T-helper 1 cell (primary cell): ENCODE results near the gene PKD1L1.

Experiments
- DNase-seq, 5 donors: peaks; one replicate each; pipeline ENCODE4 v3.0.0-alpha.2; 2012 to 2020

Gene PKD1L1

GRCh38 chr7:47897831-47898230, 50.4 kb downstream of the PKD1L1 start:
- no peak for DNase-seq

DNA sequence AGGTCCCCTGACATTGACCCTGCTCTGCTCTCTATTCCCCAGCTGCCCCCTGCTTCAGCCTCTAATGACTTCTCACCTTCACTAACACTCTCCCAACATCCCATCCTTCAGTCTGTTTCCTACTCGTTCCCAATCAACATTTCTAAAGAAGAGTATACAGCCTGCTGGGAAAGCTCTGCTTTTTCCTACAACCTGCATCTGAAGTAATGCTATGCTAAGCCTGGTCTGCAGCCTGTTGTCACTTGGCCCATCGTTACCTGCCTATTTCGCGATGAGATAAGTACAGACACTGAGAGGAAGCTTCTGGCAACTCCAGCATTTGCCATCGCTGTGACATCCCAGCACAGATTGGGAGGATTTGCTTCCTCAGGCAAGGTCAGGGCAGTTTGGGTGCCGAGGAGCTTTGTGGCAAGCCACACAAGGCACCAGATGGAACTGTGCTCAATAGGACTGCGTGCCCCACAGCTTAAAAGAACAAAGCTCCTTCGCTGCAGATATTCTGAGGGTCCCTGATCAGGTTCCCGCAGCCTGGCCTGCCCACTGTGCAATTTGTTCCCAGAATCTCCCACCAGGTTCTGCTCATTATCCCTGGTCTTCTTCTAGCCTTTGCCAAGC, 51.4 kb downstream of the PKD1L1 start:
- DNase-seq = no peak

DNA sequence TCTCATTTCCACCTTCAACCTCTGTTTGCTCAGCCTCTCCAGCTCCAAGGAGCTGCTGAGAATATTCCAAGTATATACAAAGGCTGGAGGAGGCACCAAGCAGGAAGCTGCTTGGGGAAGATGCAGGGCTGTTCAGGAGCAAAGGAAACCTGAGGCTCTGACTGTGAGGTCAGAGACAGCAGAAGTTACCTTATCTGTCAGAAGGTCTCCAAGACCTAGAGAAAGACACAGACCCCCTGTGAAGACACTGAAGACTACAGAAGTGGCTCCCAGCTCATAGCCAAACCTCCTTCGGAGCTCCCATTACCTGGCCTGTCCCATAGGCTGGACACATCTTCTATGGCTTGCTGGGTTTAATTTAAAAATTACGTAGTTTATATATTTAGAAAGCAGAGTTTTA, 53.2 kb downstream of the PKD1L1 start:
- DNase-seq = no peak

DNA sequence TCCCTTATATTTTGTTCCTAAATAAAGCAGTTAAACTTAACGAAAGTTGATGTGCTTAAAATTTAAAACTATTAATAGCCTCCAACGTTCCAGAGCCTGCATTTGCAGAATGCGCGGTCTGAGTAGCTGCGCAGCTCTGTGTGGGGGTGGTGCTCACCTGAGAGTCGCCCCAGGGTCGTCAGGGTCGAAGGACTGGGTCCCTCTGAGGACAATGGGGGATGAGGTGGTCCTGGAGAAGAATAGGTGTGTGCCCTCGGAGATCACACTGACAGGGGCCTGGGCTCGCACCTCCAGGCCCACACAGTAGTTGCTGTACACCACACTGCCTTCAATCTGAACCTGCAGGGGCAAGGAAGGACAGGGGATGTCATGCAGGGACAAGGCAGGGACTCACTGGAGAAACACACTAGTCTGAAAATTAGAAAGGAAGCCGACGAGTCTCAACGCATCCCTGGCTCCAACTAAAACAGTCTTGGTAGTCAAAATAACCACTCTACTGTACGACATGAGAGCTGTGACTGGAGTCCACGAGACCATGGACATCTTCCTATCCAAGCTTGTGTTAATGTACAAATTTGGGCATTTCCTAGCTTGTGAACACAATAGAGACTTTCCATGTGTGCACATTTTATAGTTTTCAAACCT, 54.4 kb downstream of the PKD1L1 start:
- no peak for DNase-seq

- no peak for DNase-seq
Observed at GRCh38 chr7:47893238-47893637, 55.0 kb downstream of the PKD1L1 start.

DNA sequence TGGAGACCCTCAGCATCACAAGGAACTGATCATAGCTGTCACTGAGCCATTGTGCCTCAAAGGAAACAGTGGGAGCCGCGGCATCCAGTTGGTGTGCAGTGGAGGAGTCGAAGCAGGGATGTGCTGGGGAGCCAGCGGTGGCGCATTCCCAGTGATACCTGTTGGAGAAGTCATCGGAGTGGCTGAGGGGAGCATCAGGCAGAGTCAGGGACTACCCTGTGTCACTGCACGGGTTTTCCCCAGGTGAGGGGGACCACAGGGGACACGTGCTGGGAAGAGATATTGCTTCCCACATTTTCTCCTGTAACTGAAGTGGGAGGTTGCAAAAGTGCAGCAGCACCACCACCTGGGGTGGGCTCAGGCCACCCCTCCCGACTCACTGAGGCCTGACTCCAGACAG, 57.7 kb downstream of the PKD1L1 start:
- no peak for DNase-seq

DNA sequence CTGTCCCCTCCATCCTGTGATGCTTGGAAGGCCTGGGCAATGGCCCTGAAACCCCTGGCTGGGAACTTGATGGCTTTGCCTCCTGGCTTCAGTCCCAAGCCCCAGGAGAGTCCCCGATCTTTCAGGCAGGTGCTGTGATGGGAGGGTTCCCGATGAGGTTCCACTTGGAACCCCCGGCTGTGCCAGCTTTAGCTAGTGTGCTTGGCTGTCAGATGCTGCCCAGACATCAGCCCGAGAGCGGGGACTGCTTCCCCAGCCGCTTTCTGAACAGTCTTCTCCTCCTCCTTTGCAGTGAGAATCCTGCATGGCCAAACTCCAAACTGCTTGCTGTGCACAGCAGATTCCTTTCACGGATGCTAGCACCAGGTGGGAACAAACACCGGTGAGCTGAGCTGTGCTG, 58.1 kb downstream of the PKD1L1 start:
- DNase-seq = no peak

- no peak for DNase-seq
Observed at GRCh38 chr7:47889723-47890122, 58.5 kb downstream of the PKD1L1 start.

DNA sequence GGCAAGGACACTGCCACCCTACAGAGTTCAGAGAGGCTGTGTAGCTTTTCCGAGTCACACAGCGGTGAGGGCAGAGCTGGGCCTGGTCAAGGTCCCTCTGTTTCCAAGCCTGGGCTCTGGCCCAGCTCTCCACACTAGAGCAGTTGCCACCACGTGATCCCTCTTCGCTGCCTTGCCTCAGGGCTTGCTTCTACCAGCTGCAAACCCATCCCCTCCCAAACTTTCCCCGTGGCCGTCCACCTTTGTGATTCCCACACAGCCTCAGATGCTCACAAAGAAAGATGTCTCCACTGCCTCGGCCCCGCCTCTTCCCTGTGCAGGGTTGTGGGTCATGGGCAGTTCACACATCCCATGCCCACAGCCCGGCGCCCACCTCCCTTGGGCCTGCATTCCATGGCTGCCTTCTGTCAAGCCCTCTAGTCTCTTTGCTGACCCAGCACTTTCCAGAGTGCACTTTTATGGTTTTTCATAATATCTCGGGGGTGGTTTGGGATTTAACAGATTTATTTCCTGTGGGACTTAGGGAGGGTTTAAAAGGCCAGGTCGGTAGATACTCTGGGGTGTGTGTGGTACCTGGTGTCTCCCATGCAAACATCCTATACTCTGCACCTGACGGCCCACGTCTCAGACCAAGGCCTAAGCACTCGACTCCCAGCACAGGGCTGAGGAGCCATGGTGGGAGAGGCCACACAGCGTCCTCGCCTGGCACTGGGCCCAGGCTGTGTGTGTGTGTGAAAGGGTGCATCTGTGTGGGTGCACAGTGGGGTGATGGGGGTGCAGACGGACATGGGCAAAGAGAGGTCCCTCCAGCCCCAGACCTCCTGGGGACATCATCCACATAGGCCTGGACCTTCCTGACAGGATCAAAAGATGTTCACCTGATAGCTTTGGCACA, 59.6 kb downstream of the PKD1L1 start:
- DNase-seq = no peak

DNA sequence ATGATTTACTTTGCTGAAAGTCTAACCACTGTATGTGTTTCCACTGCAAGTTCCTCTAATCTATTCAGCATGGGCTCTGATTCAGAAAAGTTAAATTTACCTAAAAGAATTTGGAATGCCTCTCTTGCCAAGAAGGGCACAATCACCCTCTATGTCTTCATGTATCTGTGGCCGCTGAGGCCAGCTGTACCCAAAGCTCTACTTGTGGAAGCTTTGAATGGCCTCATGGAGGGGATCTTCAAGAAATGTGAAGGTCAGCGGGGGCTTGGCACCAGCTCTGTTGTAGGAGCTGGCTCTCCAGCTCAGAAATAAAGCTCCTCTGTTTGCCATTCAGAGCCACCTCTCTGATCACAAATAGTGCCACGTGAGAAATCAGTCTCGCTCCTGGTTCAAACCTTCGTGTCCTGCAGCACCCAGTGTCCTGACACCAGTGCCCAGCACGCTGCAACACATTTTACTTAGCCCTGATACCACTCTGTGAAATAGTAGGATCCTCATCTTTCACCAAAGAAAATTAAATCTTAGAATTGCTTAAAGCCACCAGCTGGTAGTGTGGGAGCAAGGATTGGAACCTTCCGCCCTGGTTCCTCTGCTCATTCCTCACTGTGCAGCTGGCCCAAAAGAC, 61.1 kb downstream of the PKD1L1 start:
- DNase-seq = no peak

GRCh38 chr7:47885987-47886811, 62.1 kb downstream of the PKD1L1 start:
- DNase-seq = no peak

DNA sequence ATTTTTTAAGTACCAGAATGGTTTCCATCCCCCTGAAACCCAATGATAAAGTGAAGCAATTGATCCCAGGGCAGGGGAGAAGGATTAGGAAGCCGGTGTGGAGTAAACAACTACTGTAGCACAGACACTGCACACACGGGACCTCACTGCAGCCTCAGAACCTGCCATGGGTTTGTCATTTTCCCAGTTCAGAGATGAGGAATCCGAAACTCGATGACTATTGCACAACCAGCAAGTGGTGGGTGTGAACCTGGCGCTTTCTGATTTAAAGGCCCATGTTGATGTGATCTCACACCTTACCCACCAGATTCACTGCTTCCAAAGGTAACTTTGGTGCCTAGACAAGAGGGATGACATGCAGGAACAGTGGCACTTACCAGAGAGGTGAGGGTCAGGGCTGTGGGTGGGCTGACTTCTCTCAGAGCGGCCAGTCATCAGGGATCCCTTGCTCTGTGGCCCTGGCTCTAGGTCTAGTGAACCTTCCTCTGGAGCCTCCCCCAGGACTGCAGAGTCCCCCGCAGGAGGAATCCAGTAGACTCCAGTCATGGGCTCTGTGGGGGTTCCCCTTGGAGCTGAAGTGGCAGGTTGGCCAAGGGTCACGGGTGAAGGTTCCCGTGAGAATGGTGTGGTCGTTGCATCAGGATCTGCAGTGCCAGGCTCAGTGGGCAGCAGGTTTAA, 62.8 kb downstream of the PKD1L1 start:
- DNase-seq = no peak

DNA sequence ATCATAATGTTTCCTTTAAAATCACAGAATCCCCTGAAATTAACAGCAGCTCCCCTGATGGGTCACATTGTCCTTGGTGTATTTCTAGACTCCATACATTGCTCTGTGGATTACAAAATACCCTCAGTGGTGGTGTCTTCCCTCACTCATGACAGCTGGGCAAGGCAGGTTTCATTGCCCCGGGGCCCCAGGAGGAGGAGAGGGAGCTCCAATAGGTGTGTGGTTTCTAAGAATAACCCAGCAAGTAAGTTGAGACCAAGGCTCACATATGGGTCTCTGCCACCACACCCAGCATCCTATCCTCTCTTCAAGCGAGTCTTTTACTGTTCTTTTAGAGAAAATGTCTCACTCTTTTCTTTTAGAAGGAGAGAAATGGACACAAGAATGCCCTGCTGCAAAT, 63.6 kb downstream of the PKD1L1 start:
- no peak for DNase-seq

DNA sequence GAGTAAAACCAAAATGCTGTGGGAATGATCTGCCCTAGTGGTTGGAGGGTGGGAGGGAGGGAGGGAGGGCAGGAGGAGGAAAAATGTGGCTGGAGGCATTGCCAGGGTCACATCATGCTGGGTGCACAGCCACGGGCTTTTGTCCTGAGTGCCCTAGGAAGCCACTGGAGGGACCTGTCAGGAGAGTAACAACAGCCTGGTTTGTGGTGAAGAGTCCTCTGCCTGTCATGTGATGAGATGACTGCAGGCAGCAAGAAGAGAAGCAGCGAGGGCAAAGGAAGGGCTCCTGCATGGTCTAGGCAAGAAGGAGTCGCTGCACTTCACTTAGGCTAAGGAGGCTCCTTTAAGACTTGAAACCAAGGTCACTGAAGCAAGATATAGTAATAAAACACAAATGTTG, 65.6 kb downstream of the PKD1L1 start:
- no peak for DNase-seq

GRCh38 chr7:47881256-47881655, 67.0 kb downstream of the PKD1L1 start:
- DNase-seq = no peak

GRCh38 chr7:47878662-47879061, 69.6 kb downstream of the PKD1L1 start:
- no peak for DNase-seq

- no peak for DNase-seq
Observed at GRCh38 chr7:47877336-47877735, 70.9 kb downstream of the PKD1L1 start.

DNA sequence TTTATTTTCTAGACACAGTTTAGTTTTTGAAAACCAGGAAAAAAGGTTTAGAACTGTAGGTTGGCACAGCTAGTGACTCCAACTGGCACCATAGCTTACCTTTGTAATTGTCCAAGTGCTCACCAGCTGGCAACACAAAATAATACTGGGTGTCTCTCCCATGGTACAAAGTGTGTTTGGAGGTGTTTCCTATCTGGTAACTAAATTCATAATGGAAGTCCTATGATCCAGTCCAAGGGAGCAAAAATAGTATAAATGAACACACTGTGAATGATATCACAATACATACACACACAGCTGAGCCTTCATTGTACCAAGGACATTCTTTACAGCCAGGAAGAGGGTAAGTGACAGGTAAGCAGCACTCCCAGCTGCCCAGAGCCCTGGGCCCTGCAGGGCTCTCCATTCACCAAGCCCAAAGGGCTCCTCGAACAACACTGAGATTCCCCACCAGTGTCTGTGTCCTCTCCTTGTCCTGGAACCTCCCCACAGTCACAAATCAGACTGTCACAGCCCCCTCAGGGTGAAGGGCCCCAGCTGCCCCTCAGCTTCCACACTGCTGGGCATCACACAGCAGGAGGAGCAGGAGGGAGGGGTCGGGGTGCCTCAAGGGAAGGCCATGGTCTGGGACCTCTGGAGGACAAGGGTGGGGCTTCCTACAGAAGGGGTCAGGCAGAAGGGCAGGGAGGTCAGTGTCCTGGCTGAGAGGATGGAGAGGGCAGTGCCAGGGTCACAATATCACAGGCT, 72.1 kb downstream of the PKD1L1 start:
- no peak for DNase-seq

- DNase-seq = no peak
Observed at GRCh38 chr7:47875406-47875805, 72.9 kb downstream of the PKD1L1 start.

DNA sequence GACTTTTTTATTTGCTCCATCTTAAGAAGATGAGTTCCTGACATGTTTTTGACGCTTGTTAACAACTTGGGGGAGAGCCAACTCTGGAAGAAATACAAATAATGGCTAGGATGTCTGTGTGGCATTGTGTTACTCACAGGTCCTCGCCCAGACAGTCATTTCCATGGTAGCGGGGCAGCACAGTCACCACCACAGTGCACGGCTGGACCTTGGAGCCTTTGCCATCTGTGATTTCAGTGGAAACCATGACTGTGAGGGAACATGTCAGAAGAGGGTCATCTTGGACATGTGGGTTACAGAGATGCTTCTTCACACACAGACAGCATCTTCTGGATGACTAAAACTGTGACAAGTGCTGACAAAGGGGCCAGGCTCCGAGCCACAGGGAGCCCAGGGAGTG, 74.5 kb downstream of the PKD1L1 start:
- DNase-seq = no peak

GRCh38 chr7:47867286-47867685, 81.0 kb downstream of the PKD1L1 start:
- DNase-seq = no peak
